ENCODE measurements around the gene NANOS2. TPM values are rescaled to one million over a fixed set of nuclear protein-coding genes. Genes with fewer than 3 reads are reported as not detected.

The NANOS2 gene
- total and polyA plus RNA-seq, 8 donors = not detected

DNA sequence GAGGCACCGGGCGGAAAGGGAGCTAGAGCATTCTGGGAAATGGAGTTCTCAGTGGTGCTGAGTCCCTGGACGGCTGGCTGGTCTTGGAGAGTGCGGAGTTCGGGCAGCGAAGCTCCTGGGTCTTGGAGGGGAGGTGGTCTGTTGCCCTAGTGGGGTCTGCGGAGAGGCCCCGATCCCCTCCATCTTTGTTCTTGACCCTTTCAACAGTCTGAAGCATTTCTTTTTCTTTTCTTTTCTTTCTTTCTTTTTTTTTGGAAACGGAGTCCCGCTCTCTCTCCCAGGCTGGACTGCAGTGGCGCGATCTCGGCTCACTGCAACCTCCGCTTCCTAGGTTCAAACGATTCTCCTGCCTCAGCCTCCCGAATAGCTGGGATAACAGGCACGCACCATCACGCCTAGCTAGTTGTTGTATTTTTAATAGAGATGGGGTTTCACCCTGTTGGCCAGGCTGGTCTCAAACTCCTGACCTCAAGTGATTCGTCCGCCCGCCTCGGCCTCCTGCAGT lies 51.2 kb downstream of the NANOS2 start:
- peaks cover 24 to 43% (median 37%) of the 10 kb centered on the region in 4 donors for H3K4me1 ChIP-seq
- TF ChIP-seq POLR2AphosphoS5 (IDR thresholded peaks at IDR 0.05) = no peak
- TF ChIP-seq EP300 (IDR thresholded peaks at IDR 0.05) = no peak
- TF ChIP-seq POLR2A (IDR thresholded peaks at IDR 0.05) = no peak
- H3K4me3 ChIP-seq = peak overlapping the region; percentile 75 to 97 (median 90)
- no peaks in the 10 kb centered on the region for H3K9me3 ChIP-seq
- H3K27ac ChIP-seq = peak overlapping the region; percentile 78 to 96 (median 92)
- peaks cover 0 to 34% (median 9%) of the 10 kb centered on the region in 3 donors for H3K27me3 ChIP-seq
- 2 to 5% (median 3%) methylated on average over 19 to 22 of the region's 22 CpGs for WGBS, 5 donors
- H3K36me3 ChIP-seq = peaks cover 11 to 27% (median 18%) of the 10 kb centered on the region in 4 donors
- no peak for DNase-seq
- intact Hi-C loops (cut with DNase I; ENCODE audit: low total_unique reads) = no loop called here

Other genes with a start within 250 kb of the NANOS2 start
- gene GIPR, start 246.6 kb downstream of the NANOS2 start, total RNA-seq = 10 to 100 TPM in 3 of 5 donors, 1 to 10 TPM in 2; 5.1 to 44.9 (median 11.9) TPM
- 1 to 10 TPM; 1.9 to 2.4 (median 2.1) TPM for gene GIPR, start 246.6 kb downstream of the NANOS2 start, polyA plus RNA-seq
- 100 to 1,000 TPM in 3 of 5 donors, 10 to 100 TPM in 2; 79.9 to 217 (median 127) TPM for gene SNRPD2, start 222.8 kb downstream of the NANOS2 start, total RNA-seq
- gene SNRPD2, start 222.8 kb downstream of the NANOS2 start, polyA plus RNA-seq = 100 to 1,000 TPM; 378 to 511 (median 467) TPM
- gene QPCTL, start 222.1 kb downstream of the NANOS2 start, total RNA-seq = 10 to 100 TPM in 2 of 5 donors, 1 to 10 TPM in 3; 5.8 to 33.6 (median 7.6) TPM
- gene QPCTL, start 222.1 kb downstream of the NANOS2 start, polyA plus RNA-seq = 1 to 10 TPM; 1.7 to 7.0 (median 4.2) TPM
- 10 to 100 TPM in 3 of 5 donors, 1 to 10 TPM in 2; 4.0 to 61.7 (median 12.3) TPM for gene FBXO46, start 183.9 kb downstream of the NANOS2 start, total RNA-seq
- gene FBXO46, start 183.9 kb downstream of the NANOS2 start, polyA plus RNA-seq = 10 to 100 TPM in 1 of 3 donors, 1 to 10 TPM in 2; 6.3 to 10.1 (median 7.9) TPM
- gene MEIOSIN, start 181.3 kb downstream of the NANOS2 start, total RNA-seq = not detected
- gene MEIOSIN, start 181.3 kb downstream of the NANOS2 start, polyA plus RNA-seq = not detected
- gene SIX5, start 145.5 kb downstream of the NANOS2 start, total RNA-seq = 10 to 100 TPM in 4 of 5 donors, 1 to 10 TPM in 1; 4.0 to 39.1 (median 25.9) TPM
- gene SIX5, start 145.5 kb downstream of the NANOS2 start, polyA plus RNA-seq = 10 to 100 TPM; 14.4 to 23.3 (median 16.6) TPM
- gene DMPK, start 132.3 kb downstream of the NANOS2 start, total RNA-seq = 100 to 1,000 TPM in 2 of 5 donors, 10 to 100 TPM in 3; 53.1 to 248 (median 72.8) TPM
- 10 to 100 TPM; 27.2 to 76.9 (median 56.5) TPM for gene DMPK, start 132.3 kb downstream of the NANOS2 start, polyA plus RNA-seq
- 10 to 100 TPM in 4 of 5 donors, 1 to 10 TPM in 1; 5.3 to 52.1 (median 27.9) TPM for gene DMWD, start 121.9 kb downstream of the NANOS2 start, total RNA-seq
- gene DMWD, start 121.9 kb downstream of the NANOS2 start, polyA plus RNA-seq = 10 to 100 TPM; 12.8 to 17.4 (median 15.9) TPM
- gene RSPH6A, start 99.5 kb downstream of the NANOS2 start, total RNA-seq = 1 to 10 TPM in 2 of 5 donors, under 1 TPM in 1, not detected in 2; 0.37 to 5.8 (median 1.4) TPM
- gene RSPH6A, start 99.5 kb downstream of the NANOS2 start, polyA plus RNA-seq = not detected
- gene SYMPK, start 51.6 kb downstream of the NANOS2 start, total RNA-seq = 100 to 1,000 TPM in 2 of 5 donors, 10 to 100 TPM in 3; 32.2 to 420 (median 84.6) TPM
- 100 to 1,000 TPM in 1 of 3 donors, 10 to 100 TPM in 2; 71.9 to 101 (median 75.0) TPM for gene SYMPK, start 51.6 kb downstream of the NANOS2 start, polyA plus RNA-seq
- gene FOXA3, start 50.5 kb downstream of the NANOS2 start, total RNA-seq = 10 to 100 TPM in 4 of 5 donors, 1 to 10 TPM in 1; 7.6 to 46.7 (median 18.5) TPM
- 10 to 100 TPM; 11.9 to 65.8 (median 41.0) TPM for gene FOXA3, start 50.5 kb downstream of the NANOS2 start, polyA plus RNA-seq
- gene IRF2BP1, start 28.6 kb downstream of the NANOS2 start, total RNA-seq = 10 to 100 TPM in 4 of 5 donors, not detected in 1; 13.4 to 75.9 (median 24.1) TPM
- 10 to 100 TPM; 11.5 to 12.8 (median 12.8) TPM for gene IRF2BP1, start 28.6 kb downstream of the NANOS2 start, polyA plus RNA-seq
- 10 to 100 TPM in 1 of 5 donors, 1 to 10 TPM in 1, under 1 TPM in 3; 0.58 to 12.2 (median 0.73) TPM for gene MYPOP, start 12.2 kb downstream of the NANOS2 start, total RNA-seq
- 1 to 10 TPM; 4.2 to 5.0 (median 5.0) TPM for gene MYPOP, start 12.2 kb downstream of the NANOS2 start, polyA plus RNA-seq
- gene NOVA2, start 59.1 kb upstream of the NANOS2 start, total RNA-seq = 1 to 10 TPM in 2 of 5 donors, under 1 TPM in 1, not detected in 2; 0.45 to 1.8 (median 1.2) TPM
- gene NOVA2, start 59.1 kb upstream of the NANOS2 start, polyA plus RNA-seq = 10 to 100 TPM in 1 of 3 donors, 1 to 10 TPM in 1, under 1 TPM in 1; 0.38 to 10.7 (median 1.4) TPM
- gene CCDC61, start 80.7 kb upstream of the NANOS2 start, total RNA-seq = 10 to 100 TPM in 3 of 5 donors, 1 to 10 TPM in 2; 2.4 to 38.8 (median 14.5) TPM
- 10 to 100 TPM; 10.7 to 17.9 (median 12.0) TPM for gene CCDC61, start 80.7 kb upstream of the NANOS2 start, polyA plus RNA-seq
- not detected for gene PGLYRP1, start 108.3 kb upstream of the NANOS2 start, total RNA-seq
- 1 to 10 TPM in 1 of 3 donors, under 1 TPM in 1, not detected in 1; 0.56 to 3.5 TPM for gene PGLYRP1, start 108.3 kb upstream of the NANOS2 start, polyA plus RNA-seq
- not detected for gene IGFL4, start 126.2 kb upstream of the NANOS2 start, total RNA-seq
- under 1 TPM in 1 of 3 donors, not detected in 2; 0.15 TPM for gene IGFL4, start 126.2 kb upstream of the NANOS2 start, polyA plus RNA-seq
- not detected for gene IGFL3, start 209.9 kb upstream of the NANOS2 start, total RNA-seq
- gene IGFL3, start 209.9 kb upstream of the NANOS2 start, polyA plus RNA-seq = not detected
- gene IGFL2, start 233.5 kb upstream of the NANOS2 start, total RNA-seq = not detected
- gene IGFL2, start 233.5 kb upstream of the NANOS2 start, polyA plus RNA-seq = under 1 TPM in 1 of 3 donors, not detected in 2; 0.45 TPM

Measured in stomach (tissue), 9 donors.